AG04449 (cell line): Measurements from ENCODE around the gene BRINP3.
"Not testable (repeated sequence)": the region's sequence is repeated elsewhere in the genome, so short reads cannot be mapped to it uniquely, and the experiment has no call there.

ENCODE experiments used
- CTCF ChIA-PET: fragments of 350-600 bp; formaldehyde crosslinking; extraction: SDS; loops from one replicate; lab custom pipeline; 2021; ENCODE audit warnings: antibody characterized with exemption; lab: Yijun Ruan, JAX
- POLR2A ChIA-PET: fragments of 400-600, 350-600 bp; formaldehyde crosslinking; extraction: SDS; loops from one replicate; lab custom pipeline; 2020; ENCODE audit warnings: antibody characterized with exemption, inconsistent platforms; lab: Yijun Ruan, JAX
- DNase-seq: peaks from one replicate; pipeline ENCODE4 v3.0.0-alpha.2; 2010; ENCODE audit warnings: low read depth, low spot score
- H3K4me3 ChIP-seq: 2 replicates; pipeline ENCODE4 v1.5.1; 2011; ENCODE audit warnings: low read depth, mild to moderate bottlenecking, control low read depth, low read length
- TF ChIP-seq, protein P1 (sequence below): IDR thresholded peaks from one replicate; pipeline ENCODE4 v1.5.1; 2011; ENCODE audit warnings: mild to moderate bottlenecking, moderate library complexity, low read length, control low read depth, inconsistent platforms; ENCODE audit not compliant: insufficient read depth; ENCODE audit errors: missing control alignments

The BRINP3 gene

DNA sequence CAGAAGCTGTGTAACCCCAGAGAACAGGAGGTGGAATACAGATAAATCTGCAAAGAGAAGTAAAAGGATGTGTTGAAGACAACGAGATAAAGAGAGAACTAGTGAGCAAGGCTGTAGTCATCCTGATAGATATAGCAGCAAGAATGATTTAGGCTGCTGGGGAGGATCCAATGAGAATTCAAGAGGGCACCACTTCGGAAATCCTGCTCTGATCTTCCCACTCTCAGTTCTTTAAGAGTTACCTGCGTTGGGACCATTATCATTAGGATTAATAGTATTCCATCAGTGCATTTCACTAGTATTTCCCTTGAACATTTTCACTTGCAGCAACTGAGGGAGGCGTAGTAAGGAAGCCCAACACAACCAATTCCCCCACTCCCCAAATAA lies at the start of gene BRINP3:
BRINP3 (minus strand) TSS at position 103 of the 387 bp plus-strand sequence.
- TF ChIP-seq, protein P1, sequence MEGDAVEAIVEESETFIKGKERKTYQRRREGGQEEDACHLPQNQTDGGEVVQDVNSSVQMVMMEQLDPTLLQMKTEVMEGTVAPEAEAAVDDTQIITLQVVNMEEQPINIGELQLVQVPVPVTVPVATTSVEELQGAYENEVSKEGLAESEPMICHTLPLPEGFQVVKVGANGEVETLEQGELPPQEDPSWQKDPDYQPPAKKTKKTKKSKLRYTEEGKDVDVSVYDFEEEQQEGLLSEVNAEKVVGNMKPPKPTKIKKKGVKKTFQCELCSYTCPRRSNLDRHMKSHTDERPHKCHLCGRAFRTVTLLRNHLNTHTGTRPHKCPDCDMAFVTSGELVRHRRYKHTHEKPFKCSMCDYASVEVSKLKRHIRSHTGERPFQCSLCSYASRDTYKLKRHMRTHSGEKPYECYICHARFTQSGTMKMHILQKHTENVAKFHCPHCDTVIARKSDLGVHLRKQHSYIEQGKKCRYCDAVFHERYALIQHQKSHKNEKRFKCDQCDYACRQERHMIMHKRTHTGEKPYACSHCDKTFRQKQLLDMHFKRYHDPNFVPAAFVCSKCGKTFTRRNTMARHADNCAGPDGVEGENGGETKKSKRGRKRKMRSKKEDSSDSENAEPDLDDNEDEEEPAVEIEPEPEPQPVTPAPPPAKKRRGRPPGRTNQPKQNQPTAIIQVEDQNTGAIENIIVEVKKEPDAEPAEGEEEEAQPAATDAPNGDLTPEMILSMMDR, result no peak
- H3K4me3 ChIP-seq, result peak within 1 kb of the TSS; percentile 49
- ChIA-PET POLR2A (no interaction called here), CTCF (no interaction called here)
- DNase-seq, result no peak

DNA sequence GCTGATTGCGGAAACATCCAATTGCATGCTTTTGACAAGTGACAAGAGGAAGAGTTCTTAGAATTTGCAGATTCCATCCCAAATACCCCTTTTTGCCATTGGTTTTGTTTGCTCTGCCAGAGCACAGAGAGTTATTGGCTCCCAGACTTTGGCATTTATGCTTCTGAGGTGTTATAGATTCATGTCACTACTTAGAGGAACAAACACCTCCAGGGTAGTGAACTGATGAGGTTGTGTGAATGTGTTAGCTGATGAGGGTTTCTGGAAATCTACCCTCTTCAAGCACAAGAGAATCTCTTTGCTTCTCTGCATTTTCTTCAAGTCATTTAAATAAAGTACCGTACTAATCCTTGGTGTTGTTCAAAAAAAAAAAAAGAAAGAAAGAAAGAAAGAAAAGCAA lies 33.9 kb upstream of the BRINP3 start:
- no peak overlapping the region for H3K4me3 ChIP-seq
- ChIA-PET CTCF (no interaction called here), POLR2A (no interaction called here)
- TF ChIP-seq, protein P1, result no peak
- DNase-seq, result no peak

DNA sequence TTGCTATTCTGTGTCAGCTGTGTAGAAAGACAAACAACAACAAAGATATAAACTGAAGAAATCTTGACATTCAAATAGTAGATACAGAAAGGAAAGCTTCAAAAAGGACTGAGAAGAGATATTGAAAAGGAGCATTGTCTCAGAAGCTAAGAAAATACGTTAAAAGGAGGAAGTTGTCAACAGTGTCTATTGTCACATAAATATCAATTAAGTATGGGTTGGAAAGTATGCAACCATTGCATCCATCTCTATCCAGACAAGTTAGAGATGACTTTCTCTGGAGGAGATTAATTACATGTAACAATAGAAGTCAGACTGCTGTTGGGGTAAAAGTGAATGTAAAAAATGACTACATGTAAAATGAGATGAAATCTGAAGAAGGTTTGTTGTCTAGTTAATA lies 29.7 kb upstream of the BRINP3 start:
- CTCF ChIA-PET, result no interaction called here
- no peak for DNase-seq
- TF ChIP-seq, protein P1, result no peak
- POLR2A ChIA-PET, result no interaction called here
- no peak overlapping the region for H3K4me3 ChIP-seq

DNA sequence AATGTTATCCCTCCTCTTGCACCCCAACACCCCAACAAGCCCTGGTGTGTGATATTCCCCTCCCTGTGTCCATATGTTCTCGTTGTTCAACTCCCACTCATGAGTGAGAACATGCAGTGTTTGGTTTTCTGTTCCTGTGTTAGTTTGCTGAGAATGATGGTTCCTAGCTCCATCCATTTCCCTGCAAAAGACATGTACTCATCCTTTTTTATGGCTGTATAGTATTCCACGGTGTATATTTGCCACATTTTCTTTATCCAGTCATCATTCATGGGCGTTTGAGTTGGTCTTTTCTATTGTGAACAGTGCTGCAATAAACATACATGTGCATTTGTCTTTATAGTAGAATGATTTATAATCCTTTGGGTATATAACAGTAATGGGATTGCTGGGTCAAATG lies 26.9 kb upstream of the BRINP3 start:
- CTCF ChIA-PET, H3K4me3 ChIP-seq, DNase-seq, POLR2A ChIA-PET: not testable (repeated sequence)

DNA sequence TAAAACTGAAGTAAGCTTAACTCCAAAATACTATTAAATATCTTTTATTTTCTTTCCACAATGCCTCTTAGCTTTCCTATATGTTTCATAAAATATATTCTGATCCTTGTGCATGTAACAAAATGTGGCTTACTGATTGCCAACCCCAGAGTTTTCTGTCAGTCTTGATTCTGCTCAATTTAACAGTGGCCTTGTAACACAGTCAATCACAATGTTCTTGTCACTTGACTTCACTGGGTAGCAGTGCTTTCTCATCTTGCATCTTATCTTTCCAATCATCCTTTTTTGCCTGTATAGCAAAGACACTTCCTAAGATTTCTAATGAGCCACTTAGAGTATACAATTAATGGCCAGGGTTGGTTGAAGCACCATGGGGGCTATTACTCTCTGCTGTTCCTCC lies 19.9 kb upstream of the BRINP3 start:
- H3K4me3 ChIP-seq, result no peak overlapping the region
- POLR2A ChIA-PET, result no interaction called here
- TF ChIP-seq, protein P1, result no peak
- no peak for DNase-seq
- CTCF ChIA-PET, result no interaction called here

DNA sequence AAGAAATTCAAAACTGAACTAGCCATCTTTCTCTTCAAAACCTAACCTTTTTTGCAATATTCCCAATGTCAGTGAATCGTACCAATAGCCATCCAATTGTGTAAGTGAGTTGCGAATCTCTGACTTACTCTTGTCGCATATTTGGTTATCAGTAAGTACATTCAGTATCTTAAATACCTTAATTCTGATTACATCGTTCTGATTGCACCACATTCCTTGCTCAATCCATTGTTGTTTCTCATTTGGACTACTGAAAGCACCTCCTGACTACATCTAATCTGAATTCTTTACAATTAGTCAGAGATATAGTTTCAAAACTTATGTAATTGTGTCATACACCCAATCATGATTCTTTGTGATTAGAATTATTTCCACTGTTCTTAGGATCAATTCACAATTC lies 16.8 kb upstream of the BRINP3 start:
- H3K4me3 ChIP-seq, result no peak overlapping the region
- TF ChIP-seq, protein P1, result no peak
- ChIA-PET POLR2A (no interaction called here), CTCF (no interaction called here)
- DNase-seq, result no peak

DNA sequence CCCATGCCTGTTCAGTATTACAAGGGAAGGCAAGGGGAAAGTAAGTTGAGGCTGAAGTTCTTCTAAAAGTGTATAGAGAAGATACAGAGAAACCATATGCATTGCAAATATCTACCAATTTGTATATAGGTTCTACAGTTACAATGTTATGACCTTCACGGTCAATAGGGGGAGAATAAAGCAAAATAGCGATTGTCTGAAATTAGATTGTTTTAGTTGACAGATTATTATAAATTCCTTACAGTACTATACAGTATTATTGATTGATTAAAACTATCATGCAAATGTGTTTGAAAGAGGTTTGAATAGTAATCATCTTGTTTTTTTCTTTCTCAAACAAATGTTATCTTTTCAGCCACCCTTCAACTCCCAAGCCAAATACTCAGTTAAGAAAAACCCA lies 13.7 kb upstream of the BRINP3 start:
- CTCF ChIA-PET, result no interaction called here
- POLR2A ChIA-PET, result no interaction called here
- no peak overlapping the region for H3K4me3 ChIP-seq
- no peak for DNase-seq
- TF ChIP-seq, protein P1, result no peak
